Calu3 (cell line): ENCODE measurements around the gene ABHD17C. TPM values are rescaled to one million over a fixed set of nuclear protein-coding genes. Genes with fewer than 3 reads are reported as not detected.

ENCODE experiments used
- BruUV-seq: library from RNA; stranded (reverse); fragments of 400-500 nt; replicated peaks from 2 replicates; lab custom pipeline; 2021; lab: Mats Ljungman, UMichigan
- CTCF ChIA-PET: fragments of 300-600 bp; sonication (Branson Sonifier 250); formaldehyde crosslinking; loops from one replicate; lab custom pipeline; 2022; ENCODE audit warnings: antibody characterized with exemption; lab: Charles Lee
- DNase-seq: peaks from one replicate; pipeline ENCODE4 v3.0.0; 2022
- H3K27ac Mint-ChIP-seq: one replicate; pipeline ENCODE4 v1.8.0; 2022; ENCODE audit warnings: mixed read lengths; ENCODE audit not compliant: unreplicated experiment
- H3K27me3 Mint-ChIP-seq: one replicate; pipeline ENCODE4 v1.8.0; 2022; ENCODE audit warnings: mixed read lengths; ENCODE audit not compliant: unreplicated experiment
- H3K36me3 Mint-ChIP-seq: one replicate; pipeline ENCODE4 v1.8.0; 2022; ENCODE audit warnings: mild to moderate bottlenecking, moderate library complexity, mixed read lengths; ENCODE audit not compliant: insufficient read depth, unreplicated experiment
- H3K4me1 Mint-ChIP-seq: one replicate; pipeline ENCODE4 v1.8.0; 2022; ENCODE audit warnings: mild to moderate bottlenecking, low read depth, mixed read lengths; ENCODE audit not compliant: unreplicated experiment
- H3K4me3 Mint-ChIP-seq: one replicate; pipeline ENCODE4 v1.8.0; 2022; ENCODE audit warnings: mild to moderate bottlenecking, low read depth, moderate library complexity, mixed read lengths; ENCODE audit not compliant: unreplicated experiment
- H3K9me3 Mint-ChIP-seq: one replicate; pipeline ENCODE4 v1.8.0; 2022; ENCODE audit warnings: low read depth, mixed read lengths; ENCODE audit not compliant: unreplicated experiment
- CTCF ChIP-seq: fragments of 200-600 bp; IDR thresholded peaks from one replicate; pipeline ENCODE4 v1.8.0; 2022; ENCODE audit warnings: antibody characterized with exemption; ENCODE audit not compliant: unreplicated experiment
- intact Hi-C: fragments of 100-400 bp; cut with micrococcal nuclease; formaldehyde crosslinking; loops from one replicate; pipeline ENCODE4 v1.10.0; 2022; ENCODE audit not compliant: unreplicated experiment
- total RNA-seq: library from RNA; stranded (reverse); gene quantifications from 2 replicates; pipeline ENCODE4 v1.2.3, GENCODE V29; 2022

ABHD17C gene
- total RNA-seq, 1 experiment from 2014 or later = 69.7 TPM

GRCh38 chr15:80699981-80700380 lies 4.9 kb downstream of the ABHD17C start:
- H3K4me1 Mint-ChIP-seq = peaks cover 62% of the 10 kb centered on the region

GRCh38 chr15:80701676-80702311 lies 6.7 kb downstream of the ABHD17C start:
- H3K27ac Mint-ChIP-seq = peak overlapping the region; percentile 90
- BruUV-seq = no TSS peak
- peaks cover 29% of the 10 kb centered on the region for H3K36me3 Mint-ChIP-seq
- H3K4me1 Mint-ChIP-seq = peaks cover 77% of the 10 kb centered on the region
- peak overlapping the region; percentile 57 for H3K4me3 Mint-ChIP-seq
- DNase-seq = peak; percentile 39
- CTCF ChIA-PET = no interaction called here
- no peak for TF ChIP-seq CTCF
- H3K27me3 Mint-ChIP-seq = no peaks in the 10 kb centered on the region
- intact Hi-C loops = no loop called here
- H3K9me3 Mint-ChIP-seq = peaks cover 2% of the 10 kb centered on the region

More at GRCh38 chr15:80699981-80700380, 4.9 kb downstream of the ABHD17C start:
- CTCF ChIA-PET = no interaction called here
- DNase-seq = no peak
- Mint-ChIP-seq H3K36me3 (peaks cover 43% of the 10 kb centered on the region), H3K9me3 (peaks cover 2% of the 10 kb centered on the region), H3K27ac (peak overlapping the region; percentile 92), H3K27me3 (no peaks in the 10 kb centered on the region), H3K4me3 (no peak overlapping the region)
- TF ChIP-seq CTCF = no peak
- no TSS peak for BruUV-seq
- intact Hi-C loops = loop anchor here (5.0 to 10.0 kb wide), 4 partner anchors 42 to 243 kb away; no protein-coding TSS in a partner anchor

- Mint-ChIP-seq H3K4me3 (no peak overlapping the region), H3K27me3 (no peaks in the 10 kb centered on the region), H3K36me3 (peaks cover 17% of the 10 kb centered on the region), H3K9me3 (peaks cover 2% of the 10 kb centered on the region), H3K4me1 (peaks cover 81% of the 10 kb centered on the region), H3K27ac (no peak overlapping the region)
- BruUV-seq = no TSS peak
- TF ChIP-seq CTCF = no peak
- DNase-seq = no peak
- intact Hi-C loops = no loop called here
- CTCF ChIA-PET = no interaction called here
Observed at GRCh38 chr15:80703081-80703480, 8.0 kb downstream of the ABHD17C start.

- Mint-ChIP-seq H3K27ac (no peak overlapping the region), H3K9me3 (no peaks in the 10 kb centered on the region), H3K36me3 (peaks cover 9% of the 10 kb centered on the region), H3K27me3 (no peaks in the 10 kb centered on the region), H3K4me1 (peaks cover 77% of the 10 kb centered on the region), H3K4me3 (no peak overlapping the region)
- DNase-seq = no peak
- no peak for TF ChIP-seq CTCF
- CTCF ChIA-PET = interaction anchor here (0.7 to 1.0 kb wide), 2 partner anchors 44 to 72 kb away, joined by 3 to 5 read pairs; no protein-coding TSS in a partner anchor
- intact Hi-C loops = no loop called here
- BruUV-seq = no TSS peak
Observed at GRCh38 chr15:80703965-80704364, 8.9 kb downstream of the ABHD17C start.
